ENCODE measurements around the gene KLK15. TPM values are rescaled to one million over a fixed set of nuclear protein-coding genes. Genes with fewer than 3 reads are reported as not detected.

KLK15 gene
- total and polyA plus RNA-seq, 2 of the 4 experiments (the other 2 are of a cell fraction): not detected

DNA sequence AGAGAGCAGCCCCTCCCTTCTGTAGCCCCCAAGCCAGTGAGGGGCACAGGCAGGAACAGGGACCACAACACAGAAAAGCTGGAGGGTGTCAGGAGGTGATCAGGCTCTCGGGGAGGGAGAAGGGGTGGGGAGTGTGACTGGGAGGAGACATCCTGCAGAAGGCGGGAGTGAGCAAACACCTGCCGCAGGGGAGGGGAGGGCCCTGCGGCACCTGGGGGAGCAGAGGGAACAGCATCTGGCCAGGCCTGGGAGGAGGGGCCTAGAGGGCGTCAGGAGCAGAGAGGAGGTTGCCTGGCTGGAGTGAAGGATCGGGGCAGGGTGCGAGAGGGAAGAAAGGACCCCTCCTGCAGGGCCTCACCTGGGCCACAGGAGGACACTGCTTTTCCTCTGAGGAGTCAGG, 25.5 kb upstream of the KLK15 start:
- TF ChIP-seq, protein P1, sequence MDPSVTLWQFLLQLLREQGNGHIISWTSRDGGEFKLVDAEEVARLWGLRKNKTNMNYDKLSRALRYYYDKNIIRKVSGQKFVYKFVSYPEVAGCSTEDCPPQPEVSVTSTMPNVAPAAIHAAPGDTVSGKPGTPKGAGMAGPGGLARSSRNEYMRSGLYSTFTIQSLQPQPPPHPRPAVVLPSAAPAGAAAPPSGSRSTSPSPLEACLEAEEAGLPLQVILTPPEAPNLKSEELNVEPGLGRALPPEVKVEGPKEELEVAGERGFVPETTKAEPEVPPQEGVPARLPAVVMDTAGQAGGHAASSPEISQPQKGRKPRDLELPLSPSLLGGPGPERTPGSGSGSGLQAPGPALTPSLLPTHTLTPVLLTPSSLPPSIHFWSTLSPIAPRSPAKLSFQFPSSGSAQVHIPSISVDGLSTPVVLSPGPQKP (IDR thresholded peaks at IDR 0.05; ENCODE audit: borderline replicate concordance, low read depth, low read length): no peak
- TF ChIP-seq POLR2A (IDR thresholded peaks at IDR 0.05; ENCODE audit: low read depth, low read length): no peak
- no peak for TF ChIP-seq MXI1 (IDR thresholded peaks at IDR 0.05; ENCODE audit: borderline replicate concordance, low read depth, low read length)
- no peak overlapping the region for H3K56ac ChIP-seq (ENCODE audit: extremely low read depth, insufficient read depth, low read length)
- no peak overlapping the region for H2BK120ac ChIP-seq (ENCODE audit: low read depth, low read length)
- no peak overlapping the region for H3K4me2 ChIP-seq (ENCODE audit: low read depth, low read length)
- H3K27me3 ChIP-seq (ENCODE audit: control insufficient read depth, insufficient read depth, low read length): peaks cover 4% of the 10 kb centered on the region; the same call in 1 of the 2 replicates
- no peak overlapping the region for H4K5ac ChIP-seq (ENCODE audit: low read depth, low read length)
- no peak overlapping the region for H2BK15ac ChIP-seq (ENCODE audit: low read depth, low read length)
- no peak overlapping the region for H3K18ac ChIP-seq (ENCODE audit: low read depth, low read length)
- dilution Hi-C loops (cut with HindIII; ENCODE audit: low sequenced_read_pairs, unreplicated experiment) (no loop called here), in situ Hi-C loops (cut with MboI; ENCODE audit: low sequenced_read_pairs) (no loop called here), intact Hi-C loops (cut with micrococcal nuclease) (no loop called here)
- no peaks in the 10 kb centered on the region for H3K9me1 ChIP-seq (ENCODE audit: insufficient read depth, low read length)
- no peak overlapping the region for H4K91ac ChIP-seq (ENCODE audit: insufficient read depth, low read depth, low read length)
- H2BK20ac ChIP-seq (ENCODE audit: low read depth, low read length): no peak overlapping the region
- no peaks in the 10 kb centered on the region for H4K20me1 ChIP-seq (ENCODE audit: insufficient read depth, low read length)
- H3K79me1 ChIP-seq (ENCODE audit: low read depth in 1 of 2, low read length in 2 of 2): no peaks in the 10 kb centered on the region
- no peak overlapping the region for H3K27ac ChIP-seq (ENCODE audit: insufficient read depth, low read length)
- 0 out of 2 replicates have a peak, but pooled peaks cover 4% of the 10 kb centered on the region for H3K9me3 ChIP-seq (ENCODE audit: control insufficient read depth, insufficient read depth, low read length)
- ATAC-seq (ENCODE audit: low read depth): no peak
- POLR2A ChIA-PET (ENCODE audit: unreplicated experiment): no interaction called here
- no peak for DNase-seq
- H4K8ac ChIP-seq (ENCODE audit: low read depth in 2 of 2, low read length in 2 of 2): no peak overlapping the region
- no peak overlapping the region for H2AK5ac ChIP-seq (ENCODE audit: low read depth, low read length)
- no TSS peak for BruUV-seq (replicated peaks)
- CTCF ChIA-PET: no interaction called here
- H3K36me3 ChIP-seq (ENCODE audit: control insufficient read depth, insufficient read depth, low read length): no peaks in the 10 kb centered on the region
- no peak overlapping the region for H3K23ac ChIP-seq (ENCODE audit: low read depth, low read length)
- H3K4ac ChIP-seq (ENCODE audit: low read depth, low read length): no peak overlapping the region
- H3K4me1 ChIP-seq (ENCODE audit: control insufficient read depth, insufficient read depth, low read length): no peaks in the 10 kb centered on the region
- 14% methylated on average over 6 of the region's 7 CpGs; no CpG with 5 or more reads in 1 of the 2 experiments for WGBS, 2 experiments (ENCODE audit: extremely low coverage in 2 of 2, insufficient read length in 1 of 2)
- no peak overlapping the region for H3K4me3 ChIP-seq (ENCODE audit: insufficient read depth, low read depth, low read length)
- H3K14ac ChIP-seq (replicated peaks; ENCODE audit: low read depth, low read length): no peak overlapping the region
- no peak overlapping the region for H2AFZ ChIP-seq (replicated peaks; ENCODE audit: low read length, poor library complexity)
- no peak overlapping the region for H3K9ac ChIP-seq (ENCODE audit: low read depth, low read length)
- H2AK9ac ChIP-seq (replicated peaks; ENCODE audit: low read depth, low read length, poor library complexity): no peak overlapping the region
- no peak overlapping the region for H2BK5ac ChIP-seq (ENCODE audit: low read depth, low read length, poor library complexity, severe bottlenecking)

All from IMR-90 (cell line).